M059J (cell line): Measurements from ENCODE around the gene SCUBE1. TPM values are rescaled to one million over a fixed set of nuclear protein-coding genes. Genes with fewer than 3 reads are reported as not detected.
A peak's percentile ranks its signal among the peaks of the same experiment; 100 is the strongest.
"Not testable (repeated sequence)": the region's sequence is repeated elsewhere in the genome, so short reads cannot be mapped to it uniquely, and the experiment has no call there.

Experiments
- DNase-seq: peaks from one replicate; pipeline ENCODE4 v3.0.0-alpha.2; 2012; ENCODE audit warnings: low read depth
- total RNA-seq: library from RNA; depleted of rRNA; stranded (reverse); fragments of >200 nt; shearing (Covaris generic); gene quantifications from 2 replicates; pipeline ENCODE4 v1.2.3, GENCODE V29; 2014

The SCUBE1 gene
- total RNA-seq, 1 experiment from 2014 or later: 17.4 TPM

DNA sequence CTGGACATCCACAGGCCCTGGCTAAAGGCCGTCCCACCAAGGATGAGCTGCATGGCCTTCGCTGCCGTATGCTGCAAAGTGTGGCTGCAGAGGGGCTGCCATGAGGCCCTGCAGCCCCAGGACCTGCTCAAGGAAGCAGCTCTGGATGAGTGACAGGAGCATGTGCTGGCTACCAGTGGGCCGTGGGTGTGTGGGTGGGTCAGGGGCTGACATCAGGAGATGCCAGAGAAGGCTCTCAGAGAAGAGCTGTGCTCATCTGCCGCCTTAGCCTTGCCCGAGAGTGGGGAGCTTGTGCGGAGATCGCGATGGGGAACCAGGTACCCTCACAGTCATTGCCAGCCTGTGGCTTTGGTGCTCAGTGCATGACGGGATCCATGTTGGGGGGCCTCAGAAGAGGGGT, 41.3 kb downstream of the SCUBE1 start:
- DNase-seq: no peak

- DNase-seq: no peak
Observed at GRCh38 chr22:43300891-43301676, 42.1 kb downstream of the SCUBE1 start.

GRCh38 chr22:43299736-43300135, 43.4 kb downstream of the SCUBE1 start:
- DNase-seq: no peak

DNA sequence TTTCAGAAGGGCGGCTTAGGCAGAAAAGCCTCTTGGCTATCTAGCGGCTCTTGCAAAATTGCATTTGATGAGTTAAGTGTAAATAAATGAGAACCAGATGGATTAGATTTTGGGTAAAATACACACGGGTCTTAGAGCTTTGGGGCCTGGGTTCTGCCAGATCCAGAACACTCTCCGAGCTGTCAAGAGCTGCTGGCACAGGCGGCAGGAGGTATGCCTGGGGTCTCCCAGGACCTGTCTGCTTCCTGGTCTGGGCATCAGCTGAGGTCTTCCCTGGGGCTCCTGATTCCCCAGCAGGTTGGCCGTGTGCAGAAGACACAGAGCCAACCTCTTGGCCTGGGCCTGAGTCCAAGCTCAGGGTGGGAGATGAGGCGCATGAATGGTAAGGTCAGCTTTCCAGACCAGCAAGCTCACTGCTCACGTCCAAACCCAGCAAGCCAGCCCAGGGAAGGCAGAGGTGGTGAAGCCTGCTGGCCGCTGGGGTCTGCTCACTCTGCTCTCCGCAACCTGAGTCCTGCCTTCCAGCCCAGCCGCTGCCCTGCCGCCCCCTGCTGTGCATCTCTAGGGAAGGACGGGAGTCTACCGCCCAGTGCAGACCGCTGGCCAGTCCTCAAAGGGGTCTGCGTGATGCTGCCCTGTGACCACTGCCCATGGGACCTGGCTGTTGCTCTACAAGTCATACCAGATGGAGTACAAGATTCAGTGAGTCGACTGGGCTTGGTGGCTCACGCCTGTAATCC, 44.9 kb downstream of the SCUBE1 start:
- DNase-seq: no peak

DNA sequence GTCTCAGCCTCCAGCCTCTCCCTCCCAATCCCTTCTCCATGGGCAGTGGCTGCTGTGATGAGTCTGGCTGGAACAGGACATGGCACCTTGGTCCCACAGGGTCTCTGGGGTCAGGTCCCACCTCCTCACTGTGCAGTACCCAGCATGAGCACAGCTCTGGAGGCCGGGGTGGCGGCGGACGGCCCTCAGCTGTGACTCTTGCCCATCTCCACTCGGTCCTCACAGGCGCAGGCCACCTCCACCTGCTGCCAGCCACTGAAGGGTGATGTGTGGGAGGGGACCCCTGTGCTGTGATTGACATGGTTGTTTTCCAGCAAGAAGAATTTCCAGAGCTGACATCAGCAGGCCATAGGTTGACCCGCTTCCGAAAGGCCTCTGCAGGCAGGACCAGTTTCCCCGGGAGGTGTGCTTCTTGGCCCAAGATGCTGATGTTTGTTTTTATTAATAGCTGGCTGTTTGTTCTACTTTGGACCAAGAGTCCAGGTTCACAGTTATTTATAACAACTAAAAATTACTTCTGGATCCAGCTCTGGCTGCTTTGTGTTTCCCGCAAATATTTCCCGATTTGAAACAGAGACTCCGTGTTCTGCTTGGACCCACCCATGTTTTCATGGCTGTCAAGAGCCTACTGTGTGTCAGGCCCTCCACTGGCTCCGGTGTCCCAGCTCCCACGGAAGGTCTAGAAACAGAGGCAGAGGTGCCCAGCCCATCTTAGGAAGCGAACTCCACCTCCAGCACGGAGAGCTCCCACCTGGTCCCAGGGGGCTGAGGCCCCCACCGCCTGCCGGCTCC, 45.7 kb downstream of the SCUBE1 start:
- DNase-seq: no peak

DNA sequence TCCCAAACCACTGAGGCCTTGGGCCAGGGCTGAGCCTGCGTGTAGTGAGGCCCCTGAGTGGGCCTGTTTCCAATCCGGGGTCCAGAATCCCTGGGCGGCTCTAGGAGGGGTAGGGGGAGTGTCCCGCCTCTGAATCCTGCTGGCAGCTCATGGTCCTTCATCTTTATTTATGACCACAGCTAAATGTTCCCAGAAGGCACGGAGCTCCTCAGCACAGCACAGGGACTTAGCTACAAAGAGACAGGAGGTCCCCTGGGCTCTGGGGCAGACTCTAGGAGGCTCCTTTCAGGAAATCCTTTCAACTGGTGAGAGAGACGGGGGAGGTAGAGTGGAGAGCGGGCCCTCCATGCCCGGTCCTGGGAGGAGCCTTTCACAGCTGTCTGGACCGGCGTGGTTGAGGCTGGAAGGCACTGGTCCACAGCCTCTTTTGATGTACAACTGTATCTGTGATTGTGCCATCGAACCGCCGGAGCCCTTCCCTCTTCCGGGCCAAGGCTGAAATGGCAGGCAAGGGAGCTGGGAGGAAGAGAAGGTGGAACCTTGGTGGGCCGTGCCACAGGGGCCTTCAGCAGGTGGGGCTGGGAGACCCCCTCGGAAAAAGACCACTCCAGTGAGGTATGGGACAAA, 46.8 kb downstream of the SCUBE1 start:
- DNase-seq: no peak

- no peak for DNase-seq
Observed at GRCh38 chr22:43295660-43296059, 47.5 kb downstream of the SCUBE1 start.

DNA sequence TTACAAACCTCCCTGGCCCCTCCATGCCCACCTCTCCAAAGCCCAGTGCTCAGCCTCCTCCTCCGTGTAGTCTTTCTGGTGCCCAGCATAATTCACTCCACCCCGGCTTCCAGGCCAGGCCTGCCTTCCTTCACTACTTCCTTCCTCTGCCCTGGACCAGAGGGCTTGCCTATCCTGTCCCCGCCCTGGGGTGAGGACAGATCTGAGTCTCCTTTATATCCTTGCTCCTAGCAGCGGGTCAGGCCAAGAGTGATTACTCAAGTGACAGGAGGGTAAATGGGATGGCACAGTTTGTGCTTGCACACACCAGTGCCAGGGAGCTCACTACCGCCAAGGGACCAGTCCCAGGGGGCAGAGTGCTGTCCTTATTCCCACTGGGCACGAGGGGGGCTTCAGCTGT, 48.0 kb downstream of the SCUBE1 start:
- no peak for DNase-seq

DNA sequence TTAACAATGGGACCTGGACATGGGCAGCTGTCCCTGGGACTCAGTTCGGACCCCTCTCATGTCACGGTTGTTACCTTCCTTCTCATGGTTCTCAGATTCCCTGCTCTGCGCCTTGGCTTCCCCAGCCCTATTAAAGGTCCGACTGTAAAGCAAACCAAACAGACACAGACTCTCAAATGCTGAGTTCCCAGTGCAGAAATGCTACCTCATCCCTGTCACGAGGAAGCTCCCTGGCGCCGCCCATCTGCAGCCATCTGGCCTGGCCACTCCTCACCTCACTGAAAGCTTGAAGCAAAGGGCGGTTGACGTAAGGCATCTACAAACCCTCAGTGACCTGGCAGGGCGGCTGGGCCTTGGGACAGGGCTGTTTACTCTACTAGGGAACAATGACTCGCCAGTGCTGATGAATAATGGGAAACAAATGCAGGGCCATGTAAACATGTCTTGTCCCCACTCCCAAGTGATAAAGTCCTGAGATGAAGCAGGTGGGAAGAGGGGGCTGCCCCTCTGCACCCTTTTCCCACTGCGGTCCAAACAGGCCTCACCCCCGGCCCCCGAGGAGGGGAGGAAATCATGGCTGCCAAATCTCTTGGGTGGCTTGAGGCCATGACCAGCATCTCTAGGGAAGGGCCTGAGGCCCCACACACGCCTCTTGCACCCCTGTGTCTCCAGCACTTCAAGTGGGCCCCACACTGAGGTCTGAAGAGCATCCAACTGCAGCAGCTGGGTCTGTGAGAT, 49.3 kb downstream of the SCUBE1 start:
- DNase-seq: peak; percentile 95

GRCh38 chr22:43293259-43293654, 49.9 kb downstream of the SCUBE1 start:
- peak; percentile 45 for DNase-seq

DNA sequence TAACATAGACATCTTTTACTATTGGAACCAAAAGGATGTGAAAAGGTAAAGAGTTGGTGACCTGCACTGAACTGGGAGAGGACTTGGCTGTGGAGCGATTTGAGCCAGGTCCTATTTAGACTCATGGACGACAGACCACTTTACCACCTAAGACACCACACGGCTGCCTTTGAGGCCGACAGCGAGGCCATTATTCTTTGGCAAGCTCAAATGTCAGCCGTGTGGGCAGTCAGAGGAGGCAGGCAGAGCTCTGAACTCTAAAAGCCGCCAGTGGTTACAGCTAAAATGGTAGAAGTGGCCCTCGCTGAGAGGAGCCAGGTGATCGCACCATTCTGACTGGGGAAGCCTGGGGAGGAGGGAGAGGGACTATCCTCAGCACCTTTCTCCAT, 50.5 kb downstream of the SCUBE1 start:
- DNase-seq: no peak

DNA sequence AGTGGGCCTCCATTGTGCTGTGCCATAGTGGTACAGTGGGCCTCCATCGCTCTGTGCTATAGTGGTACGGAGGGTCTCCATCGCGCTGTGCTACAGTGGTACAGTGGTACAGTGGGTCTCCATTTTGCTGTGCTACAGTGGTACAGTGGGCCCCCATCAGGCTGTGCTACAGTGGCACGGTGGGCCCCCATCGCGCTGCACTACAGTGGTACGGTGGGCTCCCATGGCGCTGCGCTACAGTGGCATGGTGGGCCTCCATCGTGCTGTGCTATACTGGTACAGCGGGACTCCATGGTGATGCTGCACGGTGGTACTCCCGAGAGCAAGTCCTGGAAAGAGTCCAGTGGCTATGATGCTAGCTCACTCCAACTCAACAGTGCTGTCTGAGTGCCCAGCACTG, 51.8 kb downstream of the SCUBE1 start:
- DNase-seq: no peak

DNA sequence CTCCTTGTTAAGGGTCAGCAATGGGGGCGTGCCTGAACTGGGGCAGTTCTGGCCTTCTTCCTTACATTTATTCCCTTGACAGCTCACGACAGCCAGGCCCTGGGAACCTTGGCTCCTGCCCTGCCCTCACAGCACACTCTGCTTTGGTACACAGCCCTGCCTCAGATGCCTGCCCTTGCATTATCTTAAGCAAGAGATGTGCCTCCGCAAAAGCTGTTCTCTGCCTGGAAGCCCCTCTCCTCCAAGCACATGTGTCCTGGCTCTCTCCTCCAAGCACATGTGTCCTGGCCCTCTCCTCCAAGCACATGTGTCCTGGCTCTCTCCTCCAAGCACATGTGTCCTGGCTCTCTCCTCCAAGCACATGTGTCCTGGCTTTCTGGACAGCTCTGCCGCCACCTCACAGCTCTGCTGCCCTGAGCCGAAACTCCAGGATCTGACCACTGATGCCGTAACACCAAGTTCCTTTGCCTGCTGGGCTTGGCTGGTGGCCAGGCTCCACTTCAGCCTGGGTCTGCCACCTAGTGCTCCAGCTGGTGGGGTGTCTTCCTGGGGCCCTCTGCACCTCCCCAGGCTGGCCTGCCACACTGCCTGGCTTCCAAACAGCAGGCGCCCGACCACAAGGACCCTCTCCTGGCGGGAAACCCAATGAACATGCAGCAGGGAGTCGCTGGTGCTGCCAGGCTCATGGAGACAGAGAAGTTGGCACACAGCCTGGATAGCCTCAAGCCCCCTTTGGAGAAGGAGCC, 53.0 kb downstream of the SCUBE1 start:
- peak; percentile 60 for DNase-seq

DNA sequence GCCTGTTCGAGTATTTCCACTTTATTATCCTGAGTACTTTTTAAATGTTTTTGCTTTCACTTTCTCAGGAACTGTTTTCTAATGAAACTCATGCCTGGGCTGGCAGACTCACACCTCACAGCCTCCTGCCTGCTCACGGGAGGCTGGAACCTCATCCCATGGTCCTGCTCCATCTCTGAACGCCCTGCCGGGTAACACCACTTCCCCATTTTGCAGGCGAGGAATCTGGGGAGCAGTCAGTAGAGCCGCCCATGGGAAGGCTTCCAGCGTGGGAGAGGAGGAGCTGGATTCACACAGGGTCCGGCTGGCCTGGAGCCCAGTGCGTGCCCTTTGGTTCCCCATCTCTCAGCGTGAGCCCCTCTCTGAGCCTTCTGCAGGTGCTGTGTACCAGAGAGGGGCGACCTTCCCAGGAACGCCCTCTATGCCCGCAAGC, 53.6 kb downstream of the SCUBE1 start:
- no peak for DNase-seq

DNA sequence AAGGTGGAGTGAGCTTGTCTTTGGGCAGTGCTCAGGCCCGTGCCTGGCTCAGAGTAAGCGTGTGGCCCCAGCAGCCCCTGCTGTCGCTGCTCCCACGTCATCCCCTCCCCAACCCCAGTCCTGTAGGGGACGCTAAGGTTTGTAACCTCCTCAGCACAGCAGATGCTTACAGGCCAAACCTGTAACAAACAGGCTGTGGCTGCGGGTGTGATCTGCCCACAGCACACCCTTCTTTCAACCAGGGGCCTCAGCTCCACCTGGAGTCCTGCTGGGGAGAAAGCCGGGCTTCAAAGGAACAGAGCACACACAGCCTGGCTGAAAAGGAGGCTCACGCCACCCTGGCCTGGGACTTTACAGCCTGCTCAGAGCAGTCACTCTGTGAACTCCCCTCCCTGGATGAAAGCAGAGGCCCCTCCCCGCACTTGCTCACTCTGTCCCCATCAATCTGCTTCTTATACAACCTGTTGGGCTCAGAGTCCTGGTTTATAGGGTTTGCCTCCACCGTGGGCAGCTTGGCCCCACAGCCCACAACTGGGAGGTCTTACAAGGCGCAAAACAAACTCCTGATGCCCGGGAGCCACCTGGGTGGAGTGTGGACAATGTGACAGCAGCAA, 54.3 kb downstream of the SCUBE1 start:
- no peak for DNase-seq

- DNase-seq: no peak
Observed at GRCh38 chr22:43288378-43288777, 54.8 kb downstream of the SCUBE1 start.

DNA sequence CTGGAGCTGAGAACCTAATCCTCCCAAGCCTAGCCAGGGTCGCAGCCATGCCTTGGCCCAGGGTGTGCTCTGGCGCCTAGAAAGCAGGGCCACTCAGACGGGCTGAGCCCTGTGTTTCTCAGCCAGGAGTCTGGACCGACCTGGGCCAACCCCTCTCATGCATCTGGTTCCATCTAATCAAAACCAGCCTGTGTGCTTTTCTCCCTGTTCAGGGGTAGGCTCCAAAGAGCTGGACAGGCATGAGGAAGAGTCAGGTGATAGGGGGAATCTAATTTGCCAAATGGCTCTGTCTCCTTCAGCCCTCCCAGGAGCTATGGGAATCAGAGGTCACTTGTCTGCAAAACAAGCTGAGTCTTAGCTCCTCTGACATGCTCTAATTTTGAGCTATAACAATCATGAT, 55.7 kb downstream of the SCUBE1 start:
- no peak for DNase-seq

GRCh38 chr22:43281394-43281793, 61.8 kb downstream of the SCUBE1 start:
- no peak for DNase-seq

DNA sequence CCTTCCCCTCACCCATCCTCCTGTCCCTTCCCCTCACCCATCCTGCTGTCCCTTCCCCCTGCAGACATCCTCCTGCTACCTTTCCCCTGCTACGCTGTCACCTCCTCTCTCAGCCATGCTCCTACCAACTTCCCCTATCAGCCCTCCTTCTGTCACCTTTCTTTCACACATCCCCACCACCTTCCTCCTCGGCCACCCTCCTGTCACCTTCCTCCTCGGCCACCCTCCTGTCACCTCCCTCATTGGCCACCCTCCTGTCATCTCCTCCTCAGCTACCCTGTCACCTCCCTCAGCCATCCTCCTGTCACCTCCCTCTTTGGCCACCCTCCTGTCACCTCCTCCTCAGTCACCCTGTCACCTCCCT, 62.7 kb downstream of the SCUBE1 start:
- DNase-seq: not testable (repeated sequence)

DNA sequence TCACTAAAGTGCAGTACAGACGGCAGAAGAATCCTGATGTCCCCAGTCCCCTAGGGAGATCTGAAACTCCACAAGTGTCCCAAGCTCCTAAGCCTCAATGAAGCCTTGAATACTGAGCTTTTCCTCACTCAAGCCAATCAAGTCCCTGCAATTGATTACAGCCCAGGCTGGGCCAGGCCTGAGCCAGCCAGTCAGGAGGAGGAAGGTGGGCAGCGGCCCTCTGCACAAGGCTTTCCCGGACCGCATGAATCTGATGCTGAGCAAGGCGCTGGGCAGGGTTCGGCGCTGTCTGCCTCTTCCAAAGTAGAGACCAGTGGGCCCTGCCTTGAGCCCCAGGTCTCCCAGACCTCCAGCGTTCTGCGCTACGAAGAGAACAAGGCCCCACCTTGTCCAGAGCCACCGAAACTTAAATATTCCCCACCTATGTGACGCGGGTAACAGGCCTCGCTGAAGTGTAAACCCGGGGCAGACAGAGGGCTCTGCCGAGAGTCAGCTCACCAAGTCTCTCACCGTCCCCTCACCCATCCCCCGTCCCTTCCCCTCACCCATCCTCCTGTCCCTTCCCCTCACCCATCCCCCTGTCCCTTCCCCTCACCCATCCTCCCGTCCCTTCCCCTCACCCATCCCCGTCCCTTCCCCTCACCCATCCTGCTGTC, 63.2 kb downstream of the SCUBE1 start:
- DNase-seq: no peak
